Measurements from ENCODE around the gene ASAP3.

The ASAP3 gene

DNA sequence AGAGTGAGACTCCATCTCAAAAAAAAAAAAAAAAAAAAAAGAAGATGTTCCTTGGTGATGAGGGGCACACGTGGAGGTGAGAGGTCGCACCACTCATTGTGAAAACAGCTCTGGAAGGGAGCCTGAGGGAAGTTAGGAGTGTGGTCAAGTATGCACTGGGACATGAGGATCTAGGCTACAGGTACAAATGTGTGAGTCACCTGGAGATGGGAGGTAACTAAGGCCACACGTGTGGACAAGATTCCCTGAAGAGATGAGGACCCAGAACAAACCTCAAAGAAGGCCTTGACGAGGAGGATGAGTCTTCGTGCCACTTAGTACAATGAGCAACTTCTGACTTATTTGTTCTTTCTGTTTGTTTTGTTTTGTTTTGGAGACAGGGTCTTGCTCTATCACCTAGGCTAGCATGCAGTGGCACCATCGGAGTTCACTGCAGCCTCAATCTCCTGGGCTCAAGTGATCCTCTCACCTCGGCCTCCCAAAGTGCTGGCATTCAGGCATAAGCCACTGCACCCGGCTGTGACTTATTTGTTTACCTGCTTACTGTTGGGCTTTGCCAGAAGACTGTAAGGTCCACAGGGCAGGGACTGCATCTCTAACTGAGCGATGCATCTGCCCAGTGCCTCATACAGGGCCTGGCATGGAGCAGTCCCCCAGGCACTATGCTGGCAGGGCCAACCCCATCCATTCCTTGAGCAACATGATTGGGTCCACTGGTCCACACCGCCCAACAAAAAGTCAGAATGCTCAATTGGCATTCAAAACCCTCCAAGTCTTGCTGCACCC lies 6.4 kb downstream of the ASAP3 start:
- DNase-seq (ENCODE audit: low read depth), result no peak

GRCh38 chr1:23475641-23476040 lies 8.3 kb downstream of the ASAP3 start:
- DNase-seq (ENCODE audit: low read depth), result peak; percentile 54

DNA sequence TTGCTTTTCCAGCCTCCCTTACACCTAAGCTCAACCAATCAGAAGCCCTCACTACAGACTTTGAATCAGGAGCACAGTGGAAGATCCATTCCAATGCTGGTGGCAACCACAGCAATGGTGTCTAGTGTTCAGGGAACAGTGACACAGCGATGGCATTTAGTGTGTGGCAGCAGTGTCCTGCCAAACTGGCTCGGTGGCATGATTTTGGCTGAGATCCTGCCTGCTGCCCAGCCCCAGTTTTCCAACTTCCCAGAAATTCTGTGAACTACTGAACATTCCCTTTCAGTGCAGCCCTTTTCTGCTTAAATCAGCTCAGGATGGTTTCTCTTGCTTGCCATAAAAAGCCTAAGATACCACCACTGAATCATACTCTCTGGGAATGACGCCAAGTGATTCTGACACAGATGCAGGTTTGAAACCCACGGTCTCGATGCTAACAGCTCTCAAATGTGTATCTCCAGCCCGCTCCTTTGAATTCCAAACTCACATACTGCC lies 8.8 kb downstream of the ASAP3 start:
- peak; percentile 95 for DNase-seq (ENCODE audit: low read depth)

- peak; percentile 47 for DNase-seq (ENCODE audit: low read depth)
Measured at GRCh38 chr1:23473037-23473800, 10.8 kb downstream of the ASAP3 start.

GRCh38 chr1:23472351-23473036 lies 11.5 kb downstream of the ASAP3 start:
- DNase-seq (ENCODE audit: low read depth), result no peak

GRCh38 chr1:23471473-23472075 lies 12.4 kb downstream of the ASAP3 start:
- DNase-seq (ENCODE audit: low read depth), result no peak

DNA sequence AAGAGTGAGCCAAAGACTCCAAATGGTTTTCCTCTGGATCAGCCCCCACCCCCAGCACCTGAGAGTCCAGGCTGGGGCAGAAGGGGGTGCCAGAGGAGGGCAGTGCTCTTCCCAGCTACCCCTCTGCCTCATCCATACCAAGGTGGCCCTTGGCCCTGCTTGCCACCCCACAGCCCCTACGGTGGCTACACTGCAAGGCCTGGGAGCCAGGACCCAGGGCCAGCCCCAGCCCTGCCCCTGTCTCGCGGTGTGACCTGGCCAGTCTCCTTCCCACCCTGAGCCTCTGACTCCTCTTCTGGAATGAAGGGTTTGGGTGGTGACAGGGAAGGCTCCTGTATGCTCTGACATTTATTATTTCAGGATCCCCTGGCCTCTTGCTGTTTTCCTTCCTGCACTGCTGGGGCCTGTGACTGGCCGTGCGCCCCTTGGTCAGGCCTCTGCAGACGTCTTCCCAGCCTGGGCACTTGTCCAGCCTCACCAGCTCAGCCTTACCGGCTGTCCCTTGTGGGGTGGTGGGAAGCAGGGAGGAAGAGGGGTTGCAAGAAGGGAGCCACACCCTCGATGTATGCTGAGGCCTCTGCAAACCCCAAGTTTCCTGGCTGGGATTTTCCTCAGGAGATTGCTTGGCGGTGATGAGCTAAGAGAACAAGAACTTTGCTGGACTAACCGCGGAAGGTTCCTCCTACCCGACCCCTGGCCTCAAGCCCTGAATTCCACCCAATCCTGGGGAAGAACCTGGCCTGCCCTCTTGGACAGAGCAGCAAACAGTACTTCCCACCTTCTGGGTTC lies 13.5 kb downstream of the ASAP3 start:
- DNase-seq (ENCODE audit: low read depth), result peak; percentile 68

- DNase-seq (ENCODE audit: low read depth), result no peak
Measured at GRCh38 chr1:23469372-23469982, 14.5 kb downstream of the ASAP3 start.

- no peak for DNase-seq (ENCODE audit: low read depth)
Measured at GRCh38 chr1:23466423-23466989, 17.5 kb downstream of the ASAP3 start.

GRCh38 chr1:23463286-23463685 lies 20.7 kb downstream of the ASAP3 start:
- no peak for DNase-seq (ENCODE audit: low read depth)

DNA sequence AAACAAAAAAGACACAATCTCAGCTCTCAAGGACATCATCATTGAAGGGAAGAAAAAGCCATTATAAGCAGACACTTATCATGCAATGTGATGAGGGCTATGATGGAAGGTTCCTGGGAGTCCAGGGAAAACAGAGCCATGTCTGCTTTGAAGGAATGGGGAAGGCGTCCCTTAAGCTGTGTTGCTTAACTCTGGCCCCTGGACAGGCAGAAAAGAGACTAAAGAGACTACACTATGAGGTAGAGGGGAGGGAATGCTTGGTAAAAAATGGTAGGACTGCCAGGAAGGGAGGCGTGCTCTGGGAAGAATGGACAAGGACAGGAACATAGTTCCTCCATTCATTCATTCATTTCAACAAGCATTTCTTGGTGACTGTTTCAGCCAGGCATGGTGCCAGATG lies 21.2 kb downstream of the ASAP3 start:
- no peak for DNase-seq (ENCODE audit: low read depth)

DNA sequence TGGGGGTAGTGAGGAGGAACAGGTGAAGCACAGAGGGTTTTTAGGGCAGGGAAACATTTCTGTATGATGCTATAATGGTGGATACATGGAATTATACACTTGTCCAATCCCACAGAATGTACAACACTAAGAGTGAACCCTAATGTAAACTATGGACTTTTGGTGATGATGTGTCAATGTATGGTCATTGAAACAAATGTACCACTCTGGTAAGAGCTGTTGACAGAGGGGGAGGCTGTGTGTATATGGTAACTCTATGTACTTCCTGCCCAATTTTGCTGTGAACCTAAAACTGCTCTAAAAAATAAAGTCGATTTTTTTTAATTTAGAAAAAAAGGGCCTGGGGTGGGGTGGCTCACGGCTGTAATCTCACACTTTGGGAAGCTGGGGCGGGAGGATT lies 22.9 kb downstream of the ASAP3 start:
- no peak for DNase-seq (ENCODE audit: low read depth)

DNA sequence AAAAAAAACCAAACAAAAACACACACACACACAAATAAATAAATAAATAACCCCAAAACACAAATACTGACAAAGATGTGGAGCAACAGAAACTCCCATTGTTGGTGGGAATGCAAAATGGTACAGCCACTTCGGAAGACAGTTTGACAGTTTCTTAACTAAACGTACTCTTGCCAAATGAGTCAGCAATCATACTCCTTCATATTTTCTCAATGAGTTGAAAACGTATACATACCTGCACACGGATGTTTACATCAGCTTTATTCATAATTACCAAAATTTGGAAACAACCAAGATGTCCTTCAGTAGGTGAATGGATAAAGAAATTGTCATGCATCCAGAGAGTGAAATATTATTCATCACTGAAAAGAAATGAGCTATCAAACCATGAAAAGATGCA lies 23.5 kb downstream of the ASAP3 start:
- DNase-seq (ENCODE audit: low read depth), result no peak

GRCh38 chr1:23459338-23459757 lies 24.6 kb downstream of the ASAP3 start:
- DNase-seq (ENCODE audit: low read depth), result no peak

- peak; percentile 8 for DNase-seq (ENCODE audit: low read depth)
Measured at GRCh38 chr1:23456226-23456625, 27.8 kb downstream of the ASAP3 start.

- no peak for DNase-seq (ENCODE audit: low read depth)
Measured at GRCh38 chr1:23453455-23454000, 30.5 kb downstream of the ASAP3 start.

- DNase-seq (ENCODE audit: low read depth), result no peak
Measured at GRCh38 chr1:23452011-23452411, 32.0 kb downstream of the ASAP3 start.

GRCh38 chr1:23451441-23451840 lies 32.5 kb downstream of the ASAP3 start:
- no peak for DNase-seq (ENCODE audit: low read depth)

DNA sequence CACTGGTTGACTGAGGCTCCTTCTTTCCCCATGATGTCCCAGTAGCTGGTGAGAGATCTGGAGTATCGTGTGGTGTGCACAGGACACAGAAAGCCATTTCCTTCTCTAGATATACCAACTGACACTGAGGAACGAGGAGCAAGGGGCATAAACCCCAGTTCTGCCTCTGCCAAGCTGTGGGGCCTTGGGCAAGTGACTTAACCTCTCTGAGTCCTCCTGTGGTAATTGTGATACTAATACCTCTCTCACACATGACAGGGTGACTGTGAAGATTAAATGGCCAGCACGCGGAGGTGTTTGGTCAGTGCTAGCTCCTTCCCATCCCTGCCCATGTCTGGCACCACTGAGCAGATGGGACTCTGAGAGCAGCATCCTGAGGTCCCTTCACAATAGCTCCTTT lies 33.1 kb downstream of the ASAP3 start:
- no peak for DNase-seq (ENCODE audit: low read depth)

DNA sequence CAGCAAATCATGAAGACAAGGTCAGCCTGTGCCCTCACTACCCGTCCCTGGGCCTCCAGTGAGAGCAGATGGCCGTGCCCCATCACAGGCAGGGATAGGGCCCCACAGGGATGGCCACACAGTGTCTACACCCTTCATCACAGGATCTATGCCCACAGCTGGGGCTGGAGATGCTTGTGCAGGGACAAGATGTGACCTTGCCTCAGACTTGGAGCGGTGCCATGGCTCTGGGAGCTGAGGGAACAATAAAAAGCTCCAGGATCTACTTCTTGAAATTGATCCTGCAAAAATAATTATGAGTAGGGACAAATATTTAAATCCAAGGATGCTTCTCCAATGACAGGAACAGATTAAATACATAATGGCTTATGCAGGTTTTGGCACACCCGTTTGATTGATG lies 34.0 kb downstream of the ASAP3 start:
- no peak for DNase-seq (ENCODE audit: low read depth)
